ENCODE data around the gene YJEFN3.
A peak's percentile ranks its signal among the peaks of the same experiment; 100 is the strongest.

Gene YJEFN3

GRCh38 chr19:19487077-19487949 lies 41.4 kb upstream of the YJEFN3 start:
- Histone ChIP-seq H3K14ac (ENCODE audit: low read length) (no peak overlapping the region), H3K36me3 (replicated peaks in 1 of 2; ENCODE audit: control insufficient read depth in 2 of 2, insufficient read depth in 2 of 2, low read length in 2 of 2) (peaks cover 21 to 57% of the 10 kb centered on the region in 2 donors), H3K4me2 (ENCODE audit: insufficient read depth, low read length, poor library complexity, severe bottlenecking) (no peak overlapping the region), H3K27me3 (ENCODE audit: control insufficient read depth in 3 of 3, insufficient read depth in 3 of 3, low read depth in 1 of 3, low read length in 3 of 3) (no peaks in the 10 kb centered on the region), H2BK12ac (ENCODE audit: low read length) (no peak overlapping the region), H2BK15ac (ENCODE audit: low read length) (no peak overlapping the region), H3K9me3 (replicated peaks in 1 of 2; ENCODE audit: control insufficient read depth in 2 of 2, insufficient read depth in 1 of 2, low read depth in 1 of 2, low read length in 2 of 2) (no peaks in the 10 kb centered on the region), H2BK5ac (ENCODE audit: low read length) (no peak overlapping the region), H3K4me3 (ENCODE audit: low read length in 2 of 2) (no peak overlapping the region), H3K79me1 (ENCODE audit: low read depth, low read length) (peaks cover 30% of the 10 kb centered on the region), H3K27ac (replicated peaks; ENCODE audit: low read length) (peak overlapping the region; percentile 15), H3K18ac (ENCODE audit: low read length) (peak overlapping the region; percentile 39), H3K4me1 (ENCODE audit: control insufficient read depth in 2 of 2, insufficient read depth in 1 of 2, low read depth in 1 of 2, low read length in 2 of 2) (peaks cover 36 to 39% of the 10 kb centered on the region in 2 donors), H3K9ac (ENCODE audit: low read depth, low read length, poor library complexity) (peak overlapping the region; percentile 78), H4K8ac (ENCODE audit: low read depth, low read length) (no peak overlapping the region), H2AFZ (ENCODE audit: low read length) (no peak overlapping the region), H4K91ac (ENCODE audit: low read depth, low read length, poor library complexity) (no peak overlapping the region), H3K4ac (ENCODE audit: low read length) (no peak overlapping the region), H2AK5ac (ENCODE audit: low read depth, low read length) (no peak overlapping the region), H2BK120ac (ENCODE audit: low read depth, low read length) (peak overlapping the region; percentile 33), H3K23ac (ENCODE audit: low read depth, low read length, poor library complexity) (peak overlapping the region; percentile 43)
- no peak for DNase-seq (ENCODE audit: low spot score)
- no CpG with 5 or more reads among the region's 9 CpGs for WGBS, 2 donors (ENCODE audit: extremely low coverage in 2 of 2, insufficient read length in 2 of 2, insufficient replicate concordance in 1 of 2)

- no peaks in the 10 kb centered on the region for H3K27me3 ChIP-seq (ENCODE audit: control insufficient read depth in 3 of 3, insufficient read depth in 3 of 3, low read depth in 1 of 3, low read length in 3 of 3)
- no peak overlapping the region for H2BK12ac ChIP-seq (ENCODE audit: low read length)
- peaks cover 28 to 35% of the 10 kb centered on the region in 2 donors for H3K4me1 ChIP-seq (ENCODE audit: control insufficient read depth in 2 of 2, insufficient read depth in 1 of 2, low read depth in 1 of 2, low read length in 2 of 2)
- H3K14ac ChIP-seq (ENCODE audit: low read length) = no peak overlapping the region
- H3K4me3 ChIP-seq (ENCODE audit: low read length in 2 of 2) = no peak overlapping the region
- H2BK120ac ChIP-seq (ENCODE audit: low read depth, low read length) = peak overlapping the region; percentile 33
- H3K4me2 ChIP-seq (ENCODE audit: insufficient read depth, low read length, poor library complexity, severe bottlenecking) = no peak overlapping the region
- H3K23ac ChIP-seq (ENCODE audit: low read depth, low read length, poor library complexity) = peak overlapping the region; percentile 43
- no peak overlapping the region for H2BK5ac ChIP-seq (ENCODE audit: low read length)
- peaks cover 18 to 56% of the 10 kb centered on the region in 2 donors for H3K36me3 ChIP-seq (replicated peaks in 1 of 2; ENCODE audit: control insufficient read depth in 2 of 2, insufficient read depth in 2 of 2, low read length in 2 of 2)
- H3K27ac ChIP-seq (replicated peaks; ENCODE audit: low read length) = peak overlapping the region; percentile 44
- H4K91ac ChIP-seq (ENCODE audit: low read depth, low read length, poor library complexity) = no peak overlapping the region
- no CpG with 5 or more reads among the region's 20 CpGs for WGBS, 2 donors (ENCODE audit: extremely low coverage in 2 of 2, insufficient read length in 2 of 2, insufficient replicate concordance in 1 of 2)
- no peak overlapping the region for H2AK5ac ChIP-seq (ENCODE audit: low read depth, low read length)
- no peak overlapping the region for H3K18ac ChIP-seq (ENCODE audit: low read length)
- H2AFZ ChIP-seq (ENCODE audit: low read length) = no peak overlapping the region
- H3K9me3 ChIP-seq (replicated peaks in 1 of 2; ENCODE audit: control insufficient read depth in 2 of 2, insufficient read depth in 1 of 2, low read depth in 1 of 2, low read length in 2 of 2) = no peaks in the 10 kb centered on the region
- no peak for DNase-seq (ENCODE audit: low spot score)
- H3K4ac ChIP-seq (ENCODE audit: low read length) = no peak overlapping the region
- no peak overlapping the region for H2BK15ac ChIP-seq (ENCODE audit: low read length)
- peaks cover 29% of the 10 kb centered on the region for H3K79me1 ChIP-seq (ENCODE audit: low read depth, low read length)
- peak overlapping the region; percentile 78 for H3K9ac ChIP-seq (ENCODE audit: low read depth, low read length, poor library complexity)
- no peak overlapping the region for H4K8ac ChIP-seq (ENCODE audit: low read depth, low read length)
Observed at GRCh38 chr19:19487950-19488874, 40.5 kb upstream of the YJEFN3 start.

- H2BK5ac ChIP-seq (ENCODE audit: low read length) = no peak overlapping the region
- H3K27ac ChIP-seq (replicated peaks; ENCODE audit: low read length) = peak overlapping the region; percentile 64
- H3K36me3 ChIP-seq (replicated peaks in 1 of 2; ENCODE audit: control insufficient read depth in 2 of 2, insufficient read depth in 2 of 2, low read length in 2 of 2) = peaks cover 22 to 57% of the 10 kb centered on the region in 2 donors
- H2BK15ac ChIP-seq (ENCODE audit: low read length) = no peak overlapping the region
- H3K9me3 ChIP-seq (replicated peaks in 1 of 2; ENCODE audit: control insufficient read depth in 2 of 2, insufficient read depth in 1 of 2, low read depth in 1 of 2, low read length in 2 of 2) = no peaks in the 10 kb centered on the region
- H3K18ac ChIP-seq (ENCODE audit: low read length) = peak overlapping the region; percentile 73
- no peak overlapping the region for H3K4me3 ChIP-seq (ENCODE audit: low read length in 2 of 2)
- H4K91ac ChIP-seq (ENCODE audit: low read depth, low read length, poor library complexity) = no peak overlapping the region
- H3K9ac ChIP-seq (ENCODE audit: low read depth, low read length, poor library complexity) = peak overlapping the region; percentile 50
- H2BK120ac ChIP-seq (ENCODE audit: low read depth, low read length) = no peak overlapping the region
- no peak overlapping the region for H4K8ac ChIP-seq (ENCODE audit: low read depth, low read length)
- no peaks in the 10 kb centered on the region for H3K27me3 ChIP-seq (ENCODE audit: control insufficient read depth in 3 of 3, insufficient read depth in 3 of 3, low read depth in 1 of 3, low read length in 3 of 3)
- H3K4ac ChIP-seq (ENCODE audit: low read length) = peak overlapping the region; percentile 20
- peak overlapping the region; percentile 59 for H3K23ac ChIP-seq (ENCODE audit: low read depth, low read length, poor library complexity)
- WGBS, 2 donors (ENCODE audit: extremely low coverage in 2 of 2, insufficient read length in 2 of 2, insufficient replicate concordance in 1 of 2) = no CpG with 5 or more reads among the region's 14 CpGs
- peaks cover 28 to 35% of the 10 kb centered on the region in 2 donors for H3K4me1 ChIP-seq (ENCODE audit: control insufficient read depth in 2 of 2, insufficient read depth in 1 of 2, low read depth in 1 of 2, low read length in 2 of 2)
- peak overlapping the region; percentile 6 for H2AFZ ChIP-seq (ENCODE audit: low read length)
- peak; percentile 66 for DNase-seq (ENCODE audit: low spot score)
- H3K14ac ChIP-seq (ENCODE audit: low read length) = no peak overlapping the region
- no peak overlapping the region for H2BK12ac ChIP-seq (ENCODE audit: low read length)
- H2AK5ac ChIP-seq (ENCODE audit: low read depth, low read length) = no peak overlapping the region
- H3K79me1 ChIP-seq (ENCODE audit: low read depth, low read length) = peaks cover 28% of the 10 kb centered on the region
- H3K4me2 ChIP-seq (ENCODE audit: insufficient read depth, low read length, poor library complexity, severe bottlenecking) = no peak overlapping the region
Observed at GRCh38 chr19:19488875-19489690, 39.6 kb upstream of the YJEFN3 start.

Data from neuronal stem cell (in vitro differentiated cells).